ENCODE results near the gene REXO5. TPM values are rescaled to one million over a fixed set of nuclear protein-coding genes. Genes with fewer than 3 reads are reported as not detected.

REXO5 gene
- polyA plus RNA-seq, 1 donor (not counting 4 experiments of a cell fraction or from before 2014, with no cell fraction given) = 2.6 TPM

DNA sequence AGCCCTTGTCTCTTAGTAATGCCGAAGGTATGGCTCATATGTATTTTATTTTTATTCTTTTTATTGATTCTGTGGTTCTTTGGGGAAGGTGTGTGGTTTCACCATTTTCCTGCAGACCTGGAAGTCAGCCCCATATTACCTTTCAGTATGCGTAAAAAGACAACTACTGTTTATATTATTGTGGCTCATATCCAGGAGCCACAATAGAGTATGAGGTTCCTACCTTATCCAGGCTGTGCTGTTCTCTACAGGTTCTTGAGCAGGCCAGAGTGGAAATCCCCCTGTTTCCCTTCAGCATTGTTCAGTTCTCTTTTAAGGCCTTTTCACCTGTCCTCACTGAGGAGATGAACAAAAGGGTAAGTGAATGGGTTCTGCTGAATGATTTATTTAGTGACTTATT, 33.2 kb downstream of the REXO5 start:
- Histone ChIP-seq H3K79me2 (ENCODE audit: control insufficient read depth, insufficient read depth, low read length) (no peaks in the 10 kb centered on the region), H3K27me3 (ENCODE audit: control insufficient read depth, extremely low read depth, insufficient read depth, low read length) (no peaks in the 10 kb centered on the region), H3K9me1 (ENCODE audit: control insufficient read depth, extremely low read depth, insufficient read depth, low read length) (no peaks in the 10 kb centered on the region), H3K4me3 (ENCODE audit: control insufficient read depth in 2 of 3, extremely low read depth in 1 of 3, insufficient read depth in 2 of 3, low read depth in 1 of 3, low read length in 3 of 3) (no peak overlapping the region), H3K4me1 (ENCODE audit: control insufficient read depth, extremely low read depth, insufficient read depth, low read length) (no peaks in the 10 kb centered on the region), H4K20me1 (ENCODE audit: control insufficient read depth, extremely low read depth, insufficient read depth, low read length) (no peaks in the 10 kb centered on the region), H3K9me3 (ENCODE audit: control insufficient read depth, low read depth, low read length) (no peaks in the 10 kb centered on the region), H3K27ac (ENCODE audit: control insufficient read depth, insufficient read depth, low read length) (no peak overlapping the region), H3K36me3 (ENCODE audit: control insufficient read depth in 2 of 2, extremely low read depth in 1 of 2, insufficient read depth in 2 of 2, low read length in 2 of 2) (no peaks in the 10 kb centered on the region), H2AFZ (ENCODE audit: control insufficient read depth, low read length) (no peak overlapping the region), H3K4me2 (ENCODE audit: control insufficient read depth, extremely low read depth, insufficient read depth, low read depth, low read length) (no peak overlapping the region), H3K9ac (ENCODE audit: control insufficient read depth, extremely low read depth, insufficient read depth, low read length) (no peak overlapping the region)
- dilution Hi-C loops (cut with MboI; ENCODE audit: extremely low pct_ligation_motif_present, low sequenced_read_pairs) = no loop called here
- DNase-seq (ENCODE audit: low read depth, low spot score) (no peak), FAIRE-seq (no peak)
- no peak for TF ChIP-seq EZH2 (IDR thresholded peaks at IDR 0.05; ENCODE audit: low read length)
- TF ChIP-seq, protein P1, sequence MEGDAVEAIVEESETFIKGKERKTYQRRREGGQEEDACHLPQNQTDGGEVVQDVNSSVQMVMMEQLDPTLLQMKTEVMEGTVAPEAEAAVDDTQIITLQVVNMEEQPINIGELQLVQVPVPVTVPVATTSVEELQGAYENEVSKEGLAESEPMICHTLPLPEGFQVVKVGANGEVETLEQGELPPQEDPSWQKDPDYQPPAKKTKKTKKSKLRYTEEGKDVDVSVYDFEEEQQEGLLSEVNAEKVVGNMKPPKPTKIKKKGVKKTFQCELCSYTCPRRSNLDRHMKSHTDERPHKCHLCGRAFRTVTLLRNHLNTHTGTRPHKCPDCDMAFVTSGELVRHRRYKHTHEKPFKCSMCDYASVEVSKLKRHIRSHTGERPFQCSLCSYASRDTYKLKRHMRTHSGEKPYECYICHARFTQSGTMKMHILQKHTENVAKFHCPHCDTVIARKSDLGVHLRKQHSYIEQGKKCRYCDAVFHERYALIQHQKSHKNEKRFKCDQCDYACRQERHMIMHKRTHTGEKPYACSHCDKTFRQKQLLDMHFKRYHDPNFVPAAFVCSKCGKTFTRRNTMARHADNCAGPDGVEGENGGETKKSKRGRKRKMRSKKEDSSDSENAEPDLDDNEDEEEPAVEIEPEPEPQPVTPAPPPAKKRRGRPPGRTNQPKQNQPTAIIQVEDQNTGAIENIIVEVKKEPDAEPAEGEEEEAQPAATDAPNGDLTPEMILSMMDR (optimal IDR thresholded peaks at IDR 0.05 in 1 of 3, IDR thresholded peaks at IDR 0.05 in 1 of 3, conservative IDR thresholded peaks at IDR 0.05 in 1 of 3; ENCODE audit: extremely low read depth in 1 of 3, insufficient read depth in 2 of 3, low read length in 3 of 3) = no peak

DNA sequence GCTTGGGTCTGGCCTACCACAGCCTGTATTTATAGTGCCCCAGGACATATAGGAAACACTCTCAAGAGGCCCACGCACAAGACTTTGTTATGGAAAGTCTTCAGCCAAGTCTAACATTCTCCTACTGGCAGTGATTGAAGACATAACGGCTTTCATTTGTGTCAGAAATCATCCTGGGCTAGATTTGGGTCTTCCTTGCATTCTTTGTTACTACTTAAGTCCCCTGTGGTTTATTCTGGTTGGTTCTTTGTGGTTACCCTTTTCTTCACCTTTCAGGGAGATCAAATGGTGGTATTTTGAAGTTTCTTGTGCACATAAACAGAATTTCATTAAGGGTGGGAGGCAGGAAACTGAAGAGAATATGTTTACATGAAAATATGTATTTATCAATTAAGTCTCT, 37.7 kb downstream of the REXO5 start:
- Histone ChIP-seq H3K4me3 (ENCODE audit: control insufficient read depth in 2 of 3, extremely low read depth in 1 of 3, insufficient read depth in 2 of 3, low read depth in 1 of 3, low read length in 3 of 3) (no peak overlapping the region), H4K20me1 (ENCODE audit: control insufficient read depth, extremely low read depth, insufficient read depth, low read length) (no peaks in the 10 kb centered on the region), H3K27ac (ENCODE audit: control insufficient read depth, insufficient read depth, low read length) (no peak overlapping the region), H3K79me2 (ENCODE audit: control insufficient read depth, insufficient read depth, low read length) (no peaks in the 10 kb centered on the region), H3K9ac (ENCODE audit: control insufficient read depth, extremely low read depth, insufficient read depth, low read length) (no peak overlapping the region), H3K4me1 (ENCODE audit: control insufficient read depth, extremely low read depth, insufficient read depth, low read length) (no peaks in the 10 kb centered on the region), H3K27me3 (ENCODE audit: control insufficient read depth, extremely low read depth, insufficient read depth, low read length) (no peaks in the 10 kb centered on the region), H2AFZ (ENCODE audit: control insufficient read depth, low read length) (no peak overlapping the region), H3K36me3 (ENCODE audit: control insufficient read depth in 2 of 2, extremely low read depth in 1 of 2, insufficient read depth in 2 of 2, low read length in 2 of 2) (no peaks in the 10 kb centered on the region), H3K9me3 (ENCODE audit: control insufficient read depth, low read depth, low read length) (no peaks in the 10 kb centered on the region), H3K9me1 (ENCODE audit: control insufficient read depth, extremely low read depth, insufficient read depth, low read length) (no peaks in the 10 kb centered on the region), H3K4me2 (ENCODE audit: control insufficient read depth, extremely low read depth, insufficient read depth, low read depth, low read length) (no peak overlapping the region)
- TF ChIP-seq EZH2 (IDR thresholded peaks at IDR 0.05; ENCODE audit: low read length) = no peak
- TF ChIP-seq, protein P1 (optimal IDR thresholded peaks at IDR 0.05 in 1 of 3, IDR thresholded peaks at IDR 0.05 in 1 of 3, conservative IDR thresholded peaks at IDR 0.05 in 1 of 3; ENCODE audit: extremely low read depth in 1 of 3, insufficient read depth in 2 of 3, low read length in 3 of 3) = no peak
- FAIRE-seq (no peak), DNase-seq (ENCODE audit: low read depth, low spot score) (no peak)
- dilution Hi-C loops (cut with MboI; ENCODE audit: extremely low pct_ligation_motif_present, low sequenced_read_pairs) = no loop called here
